PFSK-1 (cell line): ENCODE results near the gene CACNA1D.

Experiments
- POLR2AphosphoS5 ChIP-seq: IDR thresholded peaks from 2 replicates; pipeline ENCODE4 v1.6.1; 2012; ENCODE audit warnings: low read depth, mild to moderate bottlenecking, control low read depth, low read length, moderate library complexity
- TAF1 ChIP-seq: IDR thresholded peaks from 2 replicates; pipeline ENCODE4 v1.6.1; 2012; ENCODE audit warnings: low read length, control low read depth, borderline replicate concordance; ENCODE audit not compliant: insufficient read depth

GRCh38 chr3:53772562-53772961, 278.2 kb downstream of the CACNA1D start:
- TF ChIP-seq TAF1 (no peak), POLR2AphosphoS5 (no peak)
